DMS79 treated with DMSO at 0.1 percent for 48 hours (cell line): ENCODE results near the gene C22orf39.
A peak's percentile ranks its signal among the peaks of the same experiment; 100 is the strongest.
"Not testable (repeated sequence)": the region's sequence is repeated elsewhere in the genome, so short reads cannot be mapped to it uniquely, and the experiment has no call there.

Experiments
- DNase-seq: peaks from one replicate; lab custom pipeline; 2025; lab: John Stamatoyannopoulos, UW

Gene C22orf39

GRCh38 chr22:19453718-19454117 lies 6.2 kb upstream of the C22orf39 start:
- DNase-seq, result no peak

- DNase-seq, result no peak
Observed at GRCh38 chr22:19451570-19451969, 4.1 kb upstream of the C22orf39 start.

GRCh38 chr22:19450363-19451175 lies 3.1 kb upstream of the C22orf39 start:
- no peak for DNase-seq

GRCh38 chr22:19449422-19449767 lies 1.9 kb upstream of the C22orf39 start:
- no peak for DNase-seq

GRCh38 chr22:19448739-19449421 lies 1.4 kb upstream of the C22orf39 start:
- no peak for DNase-seq

- DNase-seq, result peak; percentile 68
Observed at GRCh38 chr22:19448076-19448607, 631 bp upstream of the C22orf39 start.

GRCh38 chr22:19446603-19447329 lies 745 bp downstream of the C22orf39 start:
- DNase-seq, result peak; percentile 18

- not testable (repeated sequence) for DNase-seq
Observed at GRCh38 chr22:19445279-19445982, 2.1 kb downstream of the C22orf39 start.

- DNase-seq, result no peak
Observed at GRCh38 chr22:19443544-19444211, 3.8 kb downstream of the C22orf39 start.

GRCh38 chr22:19442166-19442565 lies 5.3 kb downstream of the C22orf39 start:
- no peak for DNase-seq

- DNase-seq, result no peak
Observed at GRCh38 chr22:19440411-19441195, 6.9 kb downstream of the C22orf39 start.

- DNase-seq, result no peak
Observed at GRCh38 chr22:19438298-19438697, 9.2 kb downstream of the C22orf39 start.

- not testable (repeated sequence) for DNase-seq
Observed at GRCh38 chr22:19436444-19437161, 10.9 kb downstream of the C22orf39 start.

GRCh38 chr22:19434829-19435580 lies 12.5 kb downstream of the C22orf39 start:
- no peak for DNase-seq

GRCh38 chr22:19434401-19434800 lies 13.1 kb downstream of the C22orf39 start:
- DNase-seq, result no peak

- DNase-seq, result peak; percentile 62
Observed at GRCh38 chr22:19432133-19432851, 15.2 kb downstream of the C22orf39 start, which contains the start of gene MRPL40. MRPL40 (plus strand) TSS chr22:19432545; CDS start chr22:19432555, 10 bp downstream.

- DNase-seq, result no peak
Observed at GRCh38 chr22:19431649-19432132, 15.8 kb downstream of the C22orf39 start, which contains the start of gene HIRA. HIRA (minus strand) TSS chr22:19431733; CDS start chr22:19431476, 257 bp downstream.
